ENCODE measurements around the gene GPR4.
A peak's percentile ranks its signal among the peaks of the same experiment; 100 is the strongest.

DNA sequence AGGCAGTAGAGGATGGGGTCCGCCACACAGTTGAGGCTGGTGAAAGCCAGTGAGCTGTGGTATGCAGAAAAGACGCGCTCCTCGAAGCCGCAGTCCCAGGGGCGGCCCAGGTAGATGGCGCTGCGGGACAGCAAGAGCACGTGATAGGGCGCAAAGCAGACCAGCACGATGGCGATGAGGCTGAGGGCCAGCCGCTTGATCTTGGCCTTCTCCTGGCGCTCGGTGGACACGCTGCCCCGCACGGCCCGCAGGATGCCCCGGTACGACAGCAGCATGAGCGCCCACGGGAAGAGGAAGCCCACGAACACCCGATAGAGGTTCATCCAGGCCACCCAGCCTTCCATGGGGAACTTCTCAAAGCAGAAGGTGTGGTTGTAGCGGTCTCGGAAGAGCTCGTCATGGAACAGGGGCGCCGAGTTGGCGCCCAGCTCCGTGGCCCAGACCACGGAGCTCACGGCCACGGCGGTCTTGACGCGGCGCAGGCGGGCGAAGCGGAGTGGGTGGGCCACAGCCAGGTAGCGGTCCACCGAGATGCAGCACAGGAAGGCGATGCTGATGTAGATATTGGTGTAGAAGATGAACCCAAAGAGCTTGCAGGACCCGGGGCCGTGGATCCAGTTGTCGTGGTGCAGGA, 10.9 kb downstream of the GPR4 start:
- TF ChIP-seq POLR2AphosphoS5 (IDR thresholded peaks at IDR 0.05) (peak in 1 of 3 donors; percentile 53), POLR2A (IDR thresholded peaks at IDR 0.05) (no peak)
- TF ChIP-seq, protein P1, sequence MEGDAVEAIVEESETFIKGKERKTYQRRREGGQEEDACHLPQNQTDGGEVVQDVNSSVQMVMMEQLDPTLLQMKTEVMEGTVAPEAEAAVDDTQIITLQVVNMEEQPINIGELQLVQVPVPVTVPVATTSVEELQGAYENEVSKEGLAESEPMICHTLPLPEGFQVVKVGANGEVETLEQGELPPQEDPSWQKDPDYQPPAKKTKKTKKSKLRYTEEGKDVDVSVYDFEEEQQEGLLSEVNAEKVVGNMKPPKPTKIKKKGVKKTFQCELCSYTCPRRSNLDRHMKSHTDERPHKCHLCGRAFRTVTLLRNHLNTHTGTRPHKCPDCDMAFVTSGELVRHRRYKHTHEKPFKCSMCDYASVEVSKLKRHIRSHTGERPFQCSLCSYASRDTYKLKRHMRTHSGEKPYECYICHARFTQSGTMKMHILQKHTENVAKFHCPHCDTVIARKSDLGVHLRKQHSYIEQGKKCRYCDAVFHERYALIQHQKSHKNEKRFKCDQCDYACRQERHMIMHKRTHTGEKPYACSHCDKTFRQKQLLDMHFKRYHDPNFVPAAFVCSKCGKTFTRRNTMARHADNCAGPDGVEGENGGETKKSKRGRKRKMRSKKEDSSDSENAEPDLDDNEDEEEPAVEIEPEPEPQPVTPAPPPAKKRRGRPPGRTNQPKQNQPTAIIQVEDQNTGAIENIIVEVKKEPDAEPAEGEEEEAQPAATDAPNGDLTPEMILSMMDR (IDR thresholded peaks at IDR 0.05 in 8 of 11, conservative IDR thresholded peaks at IDR 0.05 in 3 of 11) = peak in 7 of 11 experiments; percentile 13 to 44 (median 29)
